Measurements from ENCODE around the gene ADA. TPM values are rescaled to one million over a fixed set of nuclear protein-coding genes. Genes with fewer than 3 reads are reported as not detected.

Gene ADA
- total RNA-seq, 4 donors from 2014 or later: 7.6 to 14.5 (median 10.4) TPM

DNA sequence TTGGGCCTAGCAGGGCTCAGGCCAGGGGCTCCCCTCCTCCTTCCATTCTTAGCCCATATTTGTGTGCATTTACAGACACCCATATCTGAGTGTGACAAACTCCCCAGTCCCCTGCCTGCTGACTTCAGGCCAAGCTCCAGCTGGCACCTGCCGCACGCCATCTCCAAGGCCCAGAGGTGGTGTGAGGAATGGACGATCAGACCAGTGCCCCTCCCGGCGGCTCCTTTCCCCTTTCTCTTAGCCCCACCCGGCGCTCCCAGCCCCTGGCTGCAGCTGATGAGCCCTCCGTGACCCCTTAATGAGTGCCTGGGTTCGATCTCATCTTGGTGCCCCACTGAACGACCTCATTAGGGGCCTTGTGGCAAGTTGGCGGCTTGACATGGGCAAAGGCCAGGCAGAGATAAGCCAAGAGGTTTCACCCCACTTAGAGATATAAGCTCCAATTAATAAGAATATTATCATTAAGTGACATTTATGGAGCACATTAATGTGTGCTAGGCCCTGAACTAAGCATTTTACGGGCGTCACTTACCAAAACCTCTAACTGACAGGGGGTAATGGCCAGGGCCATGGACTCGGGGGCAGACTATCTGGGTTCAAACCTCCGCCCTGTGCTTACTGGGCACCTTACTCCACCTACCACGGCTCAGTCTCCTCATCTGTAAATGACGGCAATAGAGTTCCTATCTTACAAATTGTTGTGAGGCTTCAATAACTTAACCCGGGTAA is 17.5 kb downstream of the ADA start:
- Histone ChIP-seq H3K36me3 (peaks cover 0 to 11% of the 10 kb centered on the region in 2 donors), H3K27me3 (no peaks in the 10 kb centered on the region), H3K27ac (peak overlapping the region in 3 of 4 donors; percentile 70 to 78 (median 73)), H3K4me1 (peaks cover 0 to 50% (median 20%) of the 10 kb centered on the region in 3 donors), H3K4me3 (no peak overlapping the region), H3K9me3 (no peaks in the 10 kb centered on the region)
- 78 to 81% methylated on average over 6 to 13 of the region's 18 CpGs for WGBS, 2 donors (ENCODE audit: low coverage in 1 of 2)
- ATAC-seq: no peak
- no peak for TF ChIP-seq CTCF (IDR thresholded peaks at IDR 0.05)
- no peak for TF ChIP-seq POLR2A (IDR thresholded peaks at IDR 0.05)
- no peak for TF ChIP-seq EP300 (IDR thresholded peaks at IDR 0.05)
- TF ChIP-seq POLR2AphosphoS5 (IDR thresholded peaks at IDR 0.05): no peak

GRCh38 chr20:44633187-44633810 is 18.2 kb downstream of the ADA start:
- peak; percentile 72 for ATAC-seq
- H3K27me3 ChIP-seq: no peaks in the 10 kb centered on the region
- H3K36me3 ChIP-seq: peaks cover 0 to 11% of the 10 kb centered on the region in 2 donors
- no peaks in the 10 kb centered on the region for H3K9me3 ChIP-seq
- 13 to 21% methylated on average over 2 of the region's 3 CpGs for WGBS, 2 donors (ENCODE audit: low coverage in 1 of 2)
- H3K4me1 ChIP-seq: peaks cover 0 to 50% (median 20%) of the 10 kb centered on the region in 3 donors
- H3K27ac ChIP-seq: peak overlapping the region in 3 of 4 donors; percentile 70 to 78 (median 73)
- no peak overlapping the region for H3K4me3 ChIP-seq
- TF ChIP-seq CTCF (IDR thresholded peaks at IDR 0.05): no peak
- no peak for TF ChIP-seq POLR2A (IDR thresholded peaks at IDR 0.05)
- TF ChIP-seq EP300 (IDR thresholded peaks at IDR 0.05): no peak
- no peak for TF ChIP-seq POLR2AphosphoS5 (IDR thresholded peaks at IDR 0.05)

- peaks cover 0 to 44% (median 20%) of the 10 kb centered on the region in 3 donors for H3K4me1 ChIP-seq
- ATAC-seq: no peak
- H3K27me3 ChIP-seq: no peaks in the 10 kb centered on the region
- no peak overlapping the region for H3K4me3 ChIP-seq
- H3K27ac ChIP-seq: peak overlapping the region in 3 of 4 donors; percentile 23 to 73 (median 32)
- TF ChIP-seq CTCF (IDR thresholded peaks at IDR 0.05) (no peak), POLR2A (IDR thresholded peaks at IDR 0.05) (no peak), POLR2AphosphoS5 (IDR thresholded peaks at IDR 0.05) (no peak), EP300 (IDR thresholded peaks at IDR 0.05) (no peak)
- H3K36me3 ChIP-seq: peaks cover 0 to 16% of the 10 kb centered on the region in 2 donors
- no peaks in the 10 kb centered on the region for H3K9me3 ChIP-seq
- WGBS, 2 donors (ENCODE audit: low coverage in 1 of 2): 44 to 51% methylated on average over 5 to 6 of the region's 8 CpGs
These were observed 19.3 kb downstream of the ADA start for GRCh38 chr20:44632103-44632752.

- Histone ChIP-seq H3K4me3 (no peak overlapping the region), H3K4me1 (peaks cover 0 to 35% (median 20%) of the 10 kb centered on the region in 3 donors), H3K27ac (no peak overlapping the region), H3K9me3 (no peaks in the 10 kb centered on the region), H3K36me3 (peaks cover 0 to 20% of the 10 kb centered on the region in 2 donors), H3K27me3 (no peaks in the 10 kb centered on the region)
- 89% methylated on average over 5 of the region's 5 CpGs; no CpG with 5 or more reads in 1 of the 2 donors for WGBS, 2 donors (ENCODE audit: low coverage in 1 of 2)
- no peak for ATAC-seq
- TF ChIP-seq CTCF (IDR thresholded peaks at IDR 0.05): no peak
- no peak for TF ChIP-seq POLR2A (IDR thresholded peaks at IDR 0.05)
- TF ChIP-seq POLR2AphosphoS5 (IDR thresholded peaks at IDR 0.05): no peak
- TF ChIP-seq EP300 (IDR thresholded peaks at IDR 0.05): no peak
These were observed 21.2 kb downstream of the ADA start for GRCh38 chr20:44630297-44630696.
